Keratinocyte (primary cell): ENCODE data around the gene CMTM8. TPM values are rescaled to one million over a fixed set of nuclear protein-coding genes. Genes with fewer than 3 reads are reported as not detected.

Experiments used
- DNase-seq: peaks from one replicate; pipeline ENCODE4 v3.0.0-alpha.2; 2011; ENCODE audit warnings: low read depth, missing footprints, low spot score
- FAIRE-seq: peaks from 2 replicates; lab custom pipeline; 2011; peaks lifted over from hg19 to GRCh38; lab: Jason Lieb, UNC
- H2AFZ ChIP-seq: 2 replicates; pipeline ENCODE4 v1.6.0; 2012; ENCODE audit warnings: low read length, control low read depth, inconsistent platforms; ENCODE audit not compliant: control insufficient read depth
- H3K27ac ChIP-seq: 2 replicates; pipeline ENCODE4 v1.5.1; 2011; ENCODE audit warnings: low read length; ENCODE audit not compliant: control insufficient read depth, insufficient read depth
- H3K27me3 ChIP-seq: 3 replicates; pipeline ENCODE4 v1.6.0; 2011; ENCODE audit warnings: low read length; ENCODE audit not compliant: control insufficient read depth, insufficient read depth; ENCODE audit errors: extremely low read depth
- H3K36me3 ChIP-seq, 2 experiments: 2 replicates in 1 of 2; 3 replicates in 1 of 2; pipeline ENCODE4 v1.5.1; 2011; ENCODE audit warnings: low read length in 2 of 2, mild to moderate bottlenecking in 1 of 2; ENCODE audit not compliant: control insufficient read depth in 2 of 2, insufficient read depth in 2 of 2; ENCODE audit errors: extremely low read depth in 1 of 2
- H3K4me1 ChIP-seq: 3 replicates; pipeline ENCODE4 v1.5.1; 2011; ENCODE audit warnings: low read length; ENCODE audit not compliant: control insufficient read depth, insufficient read depth; ENCODE audit errors: extremely low read depth
- H3K4me2 ChIP-seq: 3 replicates; pipeline ENCODE4 v1.6.0; 2011; ENCODE audit warnings: low read depth, low read length; ENCODE audit not compliant: control insufficient read depth, insufficient read depth; ENCODE audit errors: extremely low read depth
- H3K4me3 ChIP-seq, 3 experiments: fragments of 200-600 bp in 1 of 3; sonication (generic) in 1 of 3; 2 replicates in 2 of 3; 3 replicates in 1 of 3; pipeline ENCODE4 v1.5.1; 2011 to 2016; ENCODE audit warnings: low read length in 3 of 3, mild to moderate bottlenecking in 3 of 3, control low read depth in 2 of 3, inconsistent platforms in 1 of 3, low read depth in 1 of 3, mixed read lengths in 1 of 3, mixed run types in 1 of 3, moderate library complexity in 1 of 3; ENCODE audit not compliant: control insufficient read depth in 2 of 3, insufficient read depth in 2 of 3; ENCODE audit errors: extremely low read depth in 1 of 3
- H3K79me2 ChIP-seq: 2 replicates; pipeline ENCODE4 v1.6.0; 2012; ENCODE audit warnings: low read length; ENCODE audit not compliant: control insufficient read depth, insufficient read depth
- H3K9ac ChIP-seq: 3 replicates; pipeline ENCODE4 v1.6.0; 2011; ENCODE audit warnings: low read length; ENCODE audit not compliant: control insufficient read depth, insufficient read depth; ENCODE audit errors: extremely low read depth
- H3K9me1 ChIP-seq: 3 replicates; pipeline ENCODE4 v1.6.0; 2011; ENCODE audit warnings: low read length; ENCODE audit not compliant: control insufficient read depth, insufficient read depth; ENCODE audit errors: extremely low read depth
- H3K9me3 ChIP-seq: 2 replicates; pipeline ENCODE4 v1.5.1; 2012; ENCODE audit warnings: low read depth, low read length; ENCODE audit not compliant: control insufficient read depth
- H4K20me1 ChIP-seq: 3 replicates; pipeline ENCODE4 v1.6.0; 2011; ENCODE audit warnings: low read length; ENCODE audit not compliant: control insufficient read depth, insufficient read depth; ENCODE audit errors: extremely low read depth
- CTCF ChIP-seq, 3 experiments: IDR thresholded peaks in 1 of 3; conservative IDR thresholded peaks in 1 of 3; optimal IDR thresholded peaks in 1 of 3; 2 replicates in 2 of 3; 3 replicates in 1 of 3; pipeline versions ENCODE3 to v1.5.1; 2011; ENCODE audit warnings: low read length in 3 of 3, mild to moderate bottlenecking in 3 of 3, moderate library complexity in 2 of 3, control low read depth in 1 of 3, inconsistent platforms in 1 of 3; ENCODE audit not compliant: insufficient read depth in 2 of 3; ENCODE audit errors: extremely low read depth in 1 of 3
- EZH2 ChIP-seq: IDR thresholded peaks from one replicate; pipeline ENCODE4 v1.6.1; 2012; ENCODE audit warnings: inconsistent platforms, mild to moderate bottlenecking, low read length, moderate library complexity
- dilution Hi-C: fragments of 300-500 bp; cut with MboI; formaldehyde crosslinking; loops from one replicate; pipeline ENCODE4 v1.7.0; 2020; ENCODE audit warnings: low sequenced_read_pairs; ENCODE audit not compliant: extremely low pct_ligation_motif_present
- polyA plus RNA-seq, 5 experiments: library from polyadenylated mRNA; depleted of rRNA in 3 of 5; stranded (reverse) in 3 of 5; stranded (forward) in 1 of 5; unstranded in 1 of 5; fragments of >200 nt; gene quantifications; 1 replicate in 1 of 5; 2 replicates in 3 of 5; 3 replicates in 1 of 5; pipeline versions ENCODE4 v1.2.1 to v1.2.3, GENCODE V29; 2011 to 2012; ENCODE audit warnings: missing spikeins in 2 of 5, low read depth in 1 of 5, low replicate concordance in 1 of 5

Gene CMTM8
- polyA plus RNA-seq, 1 donor (not counting 4 experiments of a cell fraction or from before 2014, with no cell fraction given) = 1.6 TPM

DNA sequence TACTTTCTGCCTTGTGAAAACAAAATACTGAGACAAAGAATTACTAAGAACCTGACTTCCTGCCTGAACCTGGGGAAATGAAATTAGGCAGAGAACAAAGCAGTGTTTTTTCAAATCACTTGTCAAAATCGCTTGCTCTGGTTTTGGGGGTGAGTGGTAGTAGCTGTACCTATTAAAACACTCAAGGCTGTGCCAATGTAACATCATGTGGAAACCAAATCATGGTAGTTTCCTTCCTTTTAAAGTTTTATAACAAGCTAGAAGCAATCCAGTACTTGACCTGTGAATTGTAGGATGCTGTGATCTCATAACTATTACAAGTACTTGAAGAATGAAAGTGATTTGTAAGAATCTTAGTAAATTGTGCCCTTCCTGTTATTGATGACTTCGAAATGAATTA is 6.7 kb downstream of the CMTM8 start:
- FAIRE-seq = no peak
- H3K79me2 ChIP-seq = no peaks in the 10 kb centered on the region

GRCh38 chr3:32246079-32246675 is 7.7 kb downstream of the CMTM8 start:
- DNase-seq = no peak
- FAIRE-seq = no peak
- Histone ChIP-seq H3K9me3 (no peaks in the 10 kb centered on the region), H2AFZ (no peak overlapping the region), H4K20me1 (peaks cover 8% of the 10 kb centered on the region), H3K27me3 (no peaks in the 10 kb centered on the region), H3K4me1 (peaks cover 14% of the 10 kb centered on the region), H3K79me2 (no peaks in the 10 kb centered on the region), H3K9me1 (peaks cover 2% of the 10 kb centered on the region), H3K27ac (no peak overlapping the region), H3K4me2 (peak overlapping the region; percentile 8), H3K4me3 (no peak overlapping the region), H3K36me3 (no peaks in the 10 kb centered on the region), H3K9ac (no peak overlapping the region)
- dilution Hi-C loops = no loop called here
- TF ChIP-seq CTCF (optimal IDR thresholded peaks at IDR 0.05 in 1 of 3, IDR thresholded peaks at IDR 0.05 in 1 of 3, conservative IDR thresholded peaks at IDR 0.05 in 1 of 3; ENCODE audit: extremely low read depth in 1 of 3, insufficient read depth in 2 of 3, low read length in 3 of 3) = no peak
- no peak for TF ChIP-seq EZH2

More for the DNA sequence above, 6.7 kb downstream of the CMTM8 start:
- TF ChIP-seq EZH2 (no peak), CTCF (optimal IDR thresholded peaks at IDR 0.05 in 1 of 3, IDR thresholded peaks at IDR 0.05 in 1 of 3, conservative IDR thresholded peaks at IDR 0.05 in 1 of 3; ENCODE audit: extremely low read depth in 1 of 3, insufficient read depth in 2 of 3, low read length in 3 of 3) (no peak)
- H3K9me1 ChIP-seq = peaks cover 2% of the 10 kb centered on the region
- dilution Hi-C loops = no loop called here
- H3K4me1 ChIP-seq = peaks cover 14% of the 10 kb centered on the region
- H4K20me1 ChIP-seq = peaks cover 8% of the 10 kb centered on the region
- no peak for DNase-seq
- no peaks in the 10 kb centered on the region for H3K36me3 ChIP-seq
- no peak overlapping the region for H3K4me3 ChIP-seq
- H3K4me2 ChIP-seq = no peak overlapping the region
- H3K27ac ChIP-seq = no peak overlapping the region
- H2AFZ ChIP-seq = no peak overlapping the region
- no peaks in the 10 kb centered on the region for H3K27me3 ChIP-seq
- H3K9me3 ChIP-seq = no peaks in the 10 kb centered on the region
- no peak overlapping the region for H3K9ac ChIP-seq
